Skin of body (tissue), 2 donors: ENCODE results near the gene AKT2. TPM values are rescaled to one million over a fixed set of nuclear protein-coding genes. Genes with fewer than 3 reads are reported as not detected.

Source experiments
- DNase-seq: peaks from one replicate; lab custom pipeline; 2025; lab: John Stamatoyannopoulos, UW
- total RNA-seq: library from RNA; depleted of rRNA; stranded (reverse); fragments of >200 nt; gene quantifications from one replicate; pipeline ENCODE4 v1.2.3, GENCODE V29; 2014

Gene AKT2
- total RNA-seq, 1 donor from 2014 or later: 94.4 TPM

DNA sequence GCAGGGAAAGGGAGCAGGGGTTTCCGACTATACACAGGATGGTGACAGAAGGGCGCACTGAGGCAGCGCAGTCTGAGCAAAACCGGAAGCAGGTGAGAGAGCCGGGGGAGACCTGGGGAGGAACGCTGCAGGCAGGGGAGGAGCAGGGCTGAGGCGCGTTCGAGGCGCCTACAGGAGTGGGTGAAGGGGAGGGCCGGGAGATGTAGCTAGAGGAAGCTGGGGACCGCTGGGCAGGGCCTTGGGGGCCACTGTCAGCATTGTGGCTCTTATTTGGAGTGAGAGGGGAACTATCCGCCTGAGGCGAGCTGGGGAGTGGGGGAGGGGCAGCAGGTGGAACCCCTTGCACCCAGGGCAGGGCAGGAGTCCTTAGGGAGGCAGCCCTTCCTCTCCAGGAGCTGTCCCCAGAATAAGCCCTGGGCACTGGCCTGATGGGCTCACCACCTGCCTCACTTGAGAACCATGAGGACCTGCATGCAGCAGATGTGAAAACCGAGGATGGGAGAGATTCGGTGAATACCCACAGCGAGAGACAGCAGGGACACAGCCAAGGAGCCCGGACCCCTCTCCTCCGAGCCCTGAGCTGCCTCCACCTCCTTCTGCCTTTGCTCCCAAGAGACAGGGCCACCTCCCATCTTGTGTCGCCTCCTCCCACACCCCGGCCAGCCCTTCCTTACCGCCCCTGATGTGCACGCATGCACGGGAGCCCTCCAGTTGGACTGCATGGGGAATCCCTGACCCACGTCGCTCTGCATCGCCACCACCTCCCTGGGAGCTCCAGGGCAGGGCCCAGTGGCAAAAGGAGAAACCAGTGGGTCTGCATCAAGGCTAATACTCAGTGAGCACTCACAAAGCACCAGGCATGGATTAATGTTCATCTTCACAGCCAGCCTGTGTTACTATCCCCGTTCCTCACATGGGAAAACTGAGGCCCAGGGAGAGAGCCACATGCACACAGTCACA is 10.3 kb downstream of the AKT2 start:
- no peak for DNase-seq

DNA sequence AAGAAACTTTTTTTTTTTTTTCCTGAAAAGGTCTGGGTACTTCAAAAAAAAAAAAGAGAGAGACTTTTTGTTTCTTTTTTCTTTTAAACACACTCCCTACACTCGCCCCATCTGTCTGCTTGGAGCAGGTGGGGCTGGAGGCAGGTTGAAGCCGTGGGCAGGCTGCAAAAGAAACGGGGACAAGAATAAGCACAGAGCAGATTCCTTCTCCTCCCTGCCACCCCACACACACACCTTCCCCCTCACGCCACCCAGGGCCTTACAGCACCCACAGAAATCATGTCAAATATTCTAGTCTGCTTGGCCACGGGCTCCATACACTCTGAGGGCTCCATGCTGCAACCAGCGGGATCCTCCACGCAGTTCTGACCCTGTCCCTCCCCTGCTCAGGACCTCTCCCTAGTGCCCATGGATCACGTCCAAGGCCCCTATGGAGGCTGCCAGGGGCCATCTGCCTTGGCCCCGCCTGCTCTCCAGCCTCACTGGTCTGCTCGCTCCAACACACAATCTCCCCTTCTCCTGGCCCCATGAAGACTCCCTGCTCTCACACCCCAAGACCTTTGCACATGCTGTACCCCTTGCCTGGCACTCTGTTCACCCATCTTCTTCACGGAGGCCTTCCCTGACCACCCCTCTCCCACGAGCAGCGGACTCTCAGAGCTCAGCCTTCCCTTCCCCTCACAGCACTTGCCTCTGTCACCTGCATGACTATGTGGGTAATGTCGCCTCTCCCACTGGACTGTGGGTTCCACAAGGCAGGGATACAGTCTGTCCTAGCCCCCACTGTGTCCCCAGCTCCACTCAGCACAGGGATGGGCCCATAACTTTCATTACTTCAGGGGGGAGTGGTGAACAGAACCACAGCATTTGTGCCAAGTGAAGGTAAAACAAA is 11.4 kb downstream of the AKT2 start:
- no peak for DNase-seq

DNA sequence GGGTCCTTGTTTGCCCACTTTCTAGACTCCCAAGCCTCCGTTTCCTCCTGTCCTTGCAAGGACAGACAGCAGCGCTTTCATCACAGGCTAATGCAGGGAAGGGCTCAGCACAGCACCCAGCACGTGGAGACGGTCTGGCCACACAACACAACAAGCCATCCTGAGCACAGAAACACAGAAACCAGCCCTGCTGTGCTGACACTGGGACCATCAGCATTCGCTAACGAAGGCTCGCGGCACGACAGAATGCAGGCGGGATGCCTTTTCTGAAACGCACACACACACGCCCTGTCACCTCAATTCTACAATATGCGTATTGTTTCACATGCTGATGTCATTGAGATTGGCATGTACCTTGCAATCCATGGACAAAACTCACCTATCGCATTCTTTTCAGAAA is 12.9 kb downstream of the AKT2 start:
- DNase-seq: no peak

DNA sequence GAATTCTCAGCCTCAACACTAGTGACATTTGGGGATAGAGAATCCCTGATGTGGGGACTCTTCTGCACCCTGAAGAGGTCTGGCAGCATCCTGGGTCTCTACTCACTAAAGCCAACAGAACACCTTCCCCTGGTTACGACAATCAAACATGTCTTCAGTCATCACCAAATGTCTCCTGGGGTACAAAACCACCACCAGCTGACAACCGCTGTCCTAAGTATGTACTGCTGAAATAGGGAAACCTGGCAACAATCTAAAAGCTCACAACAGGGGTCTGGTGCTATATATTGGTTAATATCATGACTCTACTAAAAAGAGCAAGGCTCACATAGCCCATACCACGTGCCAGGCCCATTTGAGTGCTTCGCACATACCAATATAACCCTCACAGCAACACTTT is 13.4 kb downstream of the AKT2 start:
- DNase-seq: no peak

DNA sequence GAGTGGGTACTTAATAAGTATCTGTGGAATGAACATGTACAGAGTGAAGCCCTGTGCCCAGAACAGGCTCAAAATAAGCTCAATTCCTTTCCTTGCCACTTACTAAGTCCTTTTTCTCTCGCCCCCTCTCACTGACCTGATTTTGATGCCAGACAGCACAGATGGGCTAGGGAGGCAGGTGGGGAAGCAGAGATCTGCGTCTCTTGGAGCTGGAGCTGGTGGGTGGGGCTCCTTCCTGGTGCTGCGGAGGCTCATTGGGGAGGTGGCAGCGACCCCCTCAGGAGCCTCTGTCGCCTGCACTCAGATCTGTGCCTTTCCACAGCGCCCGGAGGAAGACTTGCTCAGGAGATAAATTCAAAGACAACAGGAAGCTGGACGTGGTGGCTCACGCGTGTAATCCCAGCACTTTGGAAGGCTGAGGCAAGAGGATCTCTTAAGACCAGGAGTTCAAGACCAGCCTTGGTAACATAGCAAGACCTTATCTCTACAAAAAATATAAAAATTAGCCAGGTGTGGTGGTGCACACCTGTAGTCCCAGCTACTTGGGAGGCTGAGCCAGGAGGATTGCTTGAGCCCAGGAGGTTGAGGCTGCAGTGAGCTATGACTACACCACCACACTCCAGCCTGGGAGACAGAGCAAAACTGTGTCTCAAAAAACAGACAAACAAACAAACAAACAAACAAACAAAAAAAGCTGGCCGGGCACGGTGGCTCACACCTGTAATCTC is 14.6 kb downstream of the AKT2 start:
- DNase-seq: no peak

DNA sequence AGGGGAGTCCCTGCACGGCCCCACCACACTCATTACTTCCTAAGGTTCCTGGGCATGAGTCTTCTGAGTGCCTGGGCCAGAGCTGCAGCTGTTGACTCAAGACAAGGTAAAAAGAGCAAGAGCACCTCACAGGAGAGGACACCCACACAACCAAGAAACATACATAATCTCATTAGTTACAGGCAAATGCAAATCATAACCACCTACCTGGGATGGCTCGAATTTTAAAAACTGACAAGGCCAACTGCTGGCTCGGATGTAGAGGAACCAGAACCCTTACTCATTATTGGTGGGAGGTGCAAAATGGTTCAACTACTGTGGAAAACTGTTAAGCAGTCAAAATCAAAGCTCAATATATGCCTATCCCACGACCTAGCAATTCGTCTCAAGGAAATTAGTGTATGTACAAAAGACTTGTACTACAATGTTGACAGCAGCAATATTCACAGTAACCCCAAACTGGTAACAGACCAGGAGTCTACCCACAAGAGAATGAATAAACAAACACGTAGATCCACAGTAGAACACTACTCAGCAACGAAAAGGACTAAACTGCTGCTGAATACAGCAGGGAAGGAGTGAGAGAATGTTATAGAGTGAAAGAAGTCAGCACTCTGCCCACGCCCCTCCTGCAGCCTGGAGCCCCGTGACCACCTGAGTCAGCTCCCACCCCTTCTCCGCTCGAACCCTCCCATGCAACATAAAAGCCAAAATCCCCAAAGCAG is 15.8 kb downstream of the AKT2 start:
- DNase-seq: no peak

DNA sequence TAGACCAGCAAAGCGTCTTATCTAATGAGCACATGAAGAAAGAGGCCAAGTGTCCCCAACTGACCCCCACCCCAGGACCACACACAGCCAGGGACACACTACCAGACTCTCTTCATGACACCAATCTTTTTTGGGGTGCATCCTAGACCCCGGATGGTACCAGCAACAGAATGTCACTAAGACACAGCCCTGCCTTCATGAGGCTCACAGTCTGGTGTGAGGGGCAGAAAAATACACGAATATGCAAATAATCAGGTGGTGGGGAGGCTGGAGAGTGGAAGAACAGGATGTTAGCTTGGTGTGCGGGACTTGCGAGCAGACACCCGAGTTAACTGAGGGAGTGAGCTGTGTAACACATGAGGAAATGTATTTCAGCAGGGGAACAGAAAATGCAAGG is 17.5 kb downstream of the AKT2 start:
- no peak for DNase-seq

DNA sequence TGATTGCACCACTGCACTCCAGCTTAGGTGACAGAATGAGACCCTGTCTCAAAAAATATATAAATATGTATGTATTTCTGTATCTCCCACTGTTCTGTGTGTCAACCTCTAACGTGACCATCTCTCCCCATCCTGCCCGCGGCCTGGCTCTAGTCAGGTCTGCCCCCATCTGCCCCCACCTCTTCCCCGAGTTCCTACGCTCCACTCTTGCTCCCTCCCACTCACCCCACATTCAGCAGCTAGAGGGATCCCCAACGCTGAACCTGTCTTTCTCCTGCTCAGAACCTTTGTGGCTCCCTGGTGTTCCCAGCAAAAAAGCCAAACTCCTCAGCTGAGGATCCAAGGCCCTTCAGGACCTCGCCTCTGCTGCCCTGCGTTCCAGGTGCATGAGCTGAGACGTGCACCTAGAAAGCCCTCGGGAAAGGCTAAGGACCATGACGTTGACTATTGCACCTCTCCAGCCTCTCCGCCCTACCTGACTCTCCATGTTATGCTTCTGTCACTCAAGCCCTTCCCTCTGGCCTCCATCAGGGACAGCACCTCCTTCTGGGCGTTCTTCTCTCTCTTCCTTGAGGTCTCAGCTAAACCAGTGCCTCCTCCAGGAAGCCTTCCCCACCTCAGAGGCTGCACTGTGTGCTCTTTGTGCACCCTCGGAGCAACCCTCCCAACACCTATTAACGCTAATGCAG is 18.1 kb downstream of the AKT2 start:
- no peak for DNase-seq

DNA sequence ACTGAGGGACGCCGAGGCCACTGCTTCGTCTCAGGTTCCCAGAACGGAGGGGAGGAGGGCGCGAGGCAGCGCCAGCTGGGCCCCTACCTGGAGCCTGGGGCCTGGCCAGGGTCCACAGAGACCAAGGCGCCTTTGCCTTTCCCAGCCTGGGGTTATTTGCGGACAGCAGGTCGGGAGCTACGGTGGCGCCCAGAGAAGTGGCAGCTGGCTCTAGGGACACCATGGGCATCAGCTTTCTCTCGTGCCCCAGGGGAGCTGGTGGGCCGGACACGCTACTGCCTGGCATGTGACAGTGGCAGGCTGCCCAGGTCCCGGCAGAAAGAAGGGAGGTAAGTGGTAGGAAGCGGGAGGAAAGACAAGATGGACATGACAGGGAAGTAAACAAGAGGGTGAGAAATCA is 19.0 kb downstream of the AKT2 start:
- no peak for DNase-seq

DNA sequence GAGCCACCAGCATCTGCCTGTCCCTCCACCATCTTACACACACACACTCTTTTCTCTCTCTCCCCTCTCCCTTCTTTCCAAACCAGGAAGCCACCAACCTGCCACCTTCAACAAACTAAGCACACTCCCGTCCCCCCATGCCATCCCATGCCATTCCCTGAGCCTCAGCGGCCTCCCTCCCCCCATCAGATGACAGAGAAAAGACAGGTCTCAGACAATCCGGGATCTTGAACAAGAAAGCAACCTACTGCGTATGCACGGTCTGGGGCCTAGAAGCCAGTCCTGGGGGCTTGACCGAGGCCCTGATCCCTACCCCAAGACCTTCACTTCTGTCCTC is 19.4 kb downstream of the AKT2 start:
- DNase-seq: no peak

DNA sequence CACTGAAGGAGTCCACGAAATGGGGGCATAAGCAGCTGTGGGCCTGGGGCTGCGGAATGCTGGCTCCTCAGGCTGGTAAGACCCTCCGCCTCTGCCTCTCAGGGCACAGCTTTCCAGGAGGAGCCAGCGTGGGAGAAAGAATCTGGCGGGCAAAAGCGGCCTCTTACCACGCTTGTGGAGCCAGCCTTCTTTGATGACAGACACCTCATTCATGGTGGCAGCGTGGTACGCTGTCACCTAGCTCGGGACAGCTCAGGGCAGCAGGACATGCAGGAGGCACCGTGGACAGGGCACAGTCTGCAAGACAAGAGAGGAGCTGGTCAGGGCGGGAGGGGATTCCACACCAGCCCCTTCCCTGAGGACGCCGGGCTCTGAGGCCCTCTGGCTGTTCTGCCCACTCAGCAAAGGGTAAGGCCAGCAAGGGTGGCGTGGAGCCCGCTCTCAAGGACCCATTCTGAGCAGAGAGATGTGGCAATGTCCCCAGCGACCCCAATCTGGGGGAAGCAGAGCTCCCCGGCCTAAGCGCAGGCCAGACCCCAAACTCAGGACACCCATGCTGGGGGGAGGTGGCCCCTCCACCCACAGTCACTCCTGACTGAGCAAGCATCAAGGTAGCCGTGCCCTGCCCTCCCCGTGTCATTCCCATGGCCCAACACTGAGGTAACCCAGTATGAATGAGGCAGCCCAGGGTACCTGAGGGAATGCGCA is 19.9 kb downstream of the AKT2 start:
- DNase-seq: no peak

DNA sequence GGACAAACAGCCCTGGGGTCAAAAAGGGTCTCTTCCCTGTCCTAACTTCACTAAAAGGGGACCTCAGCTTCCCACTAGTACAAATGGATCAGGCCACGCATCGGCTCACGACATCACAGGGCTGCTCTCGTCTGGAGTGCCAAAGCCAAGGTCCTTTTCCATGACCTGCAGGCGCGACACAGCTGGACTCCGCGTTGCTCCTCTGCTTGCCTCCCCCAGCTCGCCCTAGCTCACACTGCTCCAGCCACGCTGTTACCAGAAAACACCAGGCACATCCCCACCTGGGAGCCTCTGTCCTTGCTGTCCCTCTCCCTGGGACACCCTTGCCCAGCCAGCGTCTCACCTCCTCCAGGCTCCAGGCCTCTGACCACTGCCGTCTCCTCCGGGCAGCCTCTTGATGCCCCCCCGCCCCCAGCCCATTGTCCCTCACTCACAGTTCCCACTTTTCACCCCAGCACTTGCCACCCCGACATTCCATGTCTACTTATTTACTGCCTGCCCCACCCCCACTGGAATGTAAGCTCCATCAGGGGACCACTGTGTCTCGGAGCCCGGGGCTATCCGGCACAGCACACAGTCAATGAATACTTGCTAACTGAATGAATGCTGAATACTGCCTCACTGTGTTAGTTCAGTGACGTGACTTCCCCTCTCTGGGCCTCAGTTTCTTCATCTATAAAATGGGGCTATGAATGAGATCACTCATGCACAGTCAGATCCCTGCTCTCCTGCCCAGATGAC is 20.7 kb downstream of the AKT2 start:
- DNase-seq: no peak

DNA sequence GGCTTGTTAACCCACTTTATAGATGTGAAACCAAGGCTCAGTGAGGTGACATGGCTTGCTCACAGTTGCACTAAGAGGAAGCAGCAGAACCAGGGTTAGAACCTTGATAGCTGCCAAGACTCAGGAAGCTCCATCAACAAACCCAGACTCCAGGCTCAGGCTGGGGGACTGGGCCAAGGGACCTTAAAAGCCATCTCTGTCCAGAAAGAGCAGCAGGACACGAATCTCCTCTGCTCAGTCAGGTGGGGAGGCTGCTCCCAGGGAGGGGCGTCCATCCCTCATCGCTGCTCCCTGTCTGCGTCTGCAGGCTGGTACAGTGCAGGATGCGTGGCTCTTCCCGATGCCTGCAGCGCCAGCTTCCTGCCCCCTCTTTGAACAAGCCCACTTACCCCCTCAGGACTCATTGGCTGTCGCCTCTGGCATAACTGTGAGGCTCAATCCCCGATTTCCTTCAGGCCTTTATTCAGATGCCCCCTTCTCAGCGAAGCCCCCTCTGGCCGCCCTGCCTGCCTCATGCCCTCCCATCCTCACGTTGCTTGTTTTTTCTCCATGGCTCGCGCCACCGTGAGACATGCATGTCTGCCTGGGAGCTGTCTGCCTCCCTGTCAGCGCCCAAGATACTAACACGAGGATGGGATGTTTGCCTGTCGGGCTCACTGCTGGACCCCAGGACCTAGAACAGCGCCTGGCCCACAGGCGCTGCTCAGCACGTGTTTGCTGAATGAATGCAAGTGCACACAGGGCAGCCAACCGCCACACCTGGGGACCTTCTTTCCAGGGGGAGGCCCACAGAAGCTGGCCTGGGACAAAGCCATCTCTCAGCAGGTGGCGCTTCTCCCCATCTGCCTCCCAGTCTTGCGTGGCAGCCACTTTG is 21.5 kb downstream of the AKT2 start:
- no peak for DNase-seq

DNA sequence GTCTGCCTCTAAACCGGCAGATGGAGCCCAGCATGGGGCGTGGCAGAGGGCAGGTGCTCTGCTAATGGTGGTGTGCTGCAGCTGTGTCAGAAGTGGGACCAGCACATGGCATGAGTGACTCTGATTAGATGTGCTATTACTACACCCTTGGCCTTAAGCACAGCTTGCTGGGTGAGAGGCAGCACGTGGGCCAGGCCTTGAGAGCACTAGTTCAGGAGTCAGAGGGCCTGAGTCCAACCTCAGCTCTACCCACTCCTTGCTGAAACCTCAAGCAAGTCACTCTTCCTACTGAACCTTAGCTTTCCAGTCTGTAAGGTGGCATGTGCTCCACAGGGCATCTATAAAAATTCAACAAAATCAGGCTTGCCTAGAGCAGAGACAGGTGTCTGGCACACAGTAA is 22.7 kb downstream of the AKT2 start:
- no peak for DNase-seq

DNA sequence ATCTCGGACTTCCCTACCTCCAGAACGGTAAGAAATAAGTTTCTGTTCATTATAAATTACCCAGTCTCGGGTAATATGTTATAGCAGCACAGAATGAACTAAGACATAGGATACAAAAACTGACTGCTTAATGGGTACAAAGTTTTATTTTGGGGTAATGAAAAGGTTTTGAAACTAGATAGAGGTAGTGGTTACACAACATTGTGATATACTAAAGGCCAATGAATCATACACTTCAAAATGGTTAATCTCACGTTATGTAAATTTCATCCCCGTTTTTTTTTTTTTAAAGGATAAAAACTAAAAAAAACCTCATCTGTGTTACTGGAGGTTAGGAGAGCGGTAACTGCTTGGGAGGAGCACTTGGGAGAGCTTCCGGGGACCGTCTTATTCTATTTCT is 23.5 kb downstream of the AKT2 start:
- no peak for DNase-seq

DNA sequence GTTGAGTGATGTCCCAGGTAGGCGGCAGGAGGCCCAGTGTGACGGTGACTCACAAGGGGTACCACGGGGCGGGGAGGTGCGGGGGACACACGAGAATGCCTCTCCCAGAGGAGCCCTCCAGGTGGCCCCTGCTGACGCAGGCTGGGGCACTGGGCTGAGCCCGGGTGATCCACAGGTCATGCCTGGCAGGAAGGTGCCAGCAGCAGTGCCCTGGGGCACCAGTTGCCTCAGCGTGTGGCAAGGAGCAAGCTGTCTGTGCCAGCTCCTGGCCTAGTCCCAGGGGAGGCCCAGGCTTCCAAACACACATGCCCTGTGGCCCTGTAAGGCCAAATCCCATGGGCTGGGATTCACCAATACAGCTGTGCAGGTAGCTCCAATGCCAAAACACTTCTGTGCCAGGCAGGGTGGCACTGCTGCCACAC is 28.0 kb downstream of the AKT2 start:
- no peak for DNase-seq

DNA sequence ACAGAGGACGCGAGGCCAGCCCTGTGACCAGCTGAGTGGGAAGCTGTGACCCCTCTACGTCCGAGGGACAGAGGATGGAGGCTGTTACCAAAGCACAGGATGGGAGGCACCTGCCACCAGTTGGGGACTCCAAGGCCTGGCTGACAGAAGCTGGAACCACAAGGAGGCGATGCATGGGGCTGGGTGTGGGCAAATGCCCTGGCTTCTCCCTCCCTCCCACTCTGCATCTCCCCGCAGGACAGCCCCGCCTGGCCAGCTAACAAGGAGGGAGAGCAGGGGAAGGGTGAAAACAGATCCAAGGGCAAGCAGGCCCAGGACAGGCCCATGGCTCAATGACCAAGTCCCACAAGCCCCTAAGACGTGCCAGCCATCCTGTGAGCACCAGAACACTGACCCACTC is 28.6 kb downstream of the AKT2 start:
- no peak for DNase-seq

DNA sequence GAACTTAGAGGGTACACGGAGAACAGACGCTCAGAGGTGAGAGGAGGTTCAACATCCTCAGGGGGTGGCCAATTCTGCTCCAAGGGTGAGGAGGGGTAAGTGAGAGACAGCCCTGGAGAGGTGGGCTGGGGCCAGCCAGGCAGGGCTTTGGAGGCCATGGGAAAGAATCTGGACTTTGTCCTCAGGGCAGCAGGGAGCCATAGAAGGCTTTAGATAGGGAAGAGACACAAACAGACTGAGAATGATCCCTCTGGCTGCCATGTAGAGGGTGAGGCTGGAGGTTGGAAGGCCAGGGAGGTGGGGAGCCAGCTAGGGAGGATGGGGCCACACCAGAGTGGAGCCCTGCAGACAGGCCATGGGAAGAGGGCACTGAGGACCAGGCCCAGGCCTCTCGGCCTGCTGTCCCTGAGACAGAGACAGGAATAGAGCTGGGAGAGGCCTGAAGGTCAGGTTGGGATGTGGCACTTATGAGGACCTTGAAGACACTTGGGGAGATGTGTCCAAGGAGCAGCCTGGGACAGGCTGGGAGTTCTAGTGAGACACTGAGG is 29.5 kb downstream of the AKT2 start:
- DNase-seq: no peak
